Caco-2 (cell line): Measurements from ENCODE around the gene CYBB. TPM values are rescaled to one million over a fixed set of nuclear protein-coding genes. Genes with fewer than 3 reads are reported as not detected.

Experiments used
- BruUV-seq: library from RNA; stranded (reverse); fragments of 400-500 nt; replicated peaks from 2 replicates; lab custom pipeline; 2021; lab: Mats Ljungman, UMichigan
- CTCF ChIA-PET: fragments of 300-600 bp; sonication (Branson Sonifier 250); formaldehyde crosslinking; loops from one replicate; lab custom pipeline; 2022; ENCODE audit warnings: antibody characterized with exemption; lab: Charles Lee
- POLR2A ChIA-PET: fragments of 300-600 bp; sonication (Branson Sonifier 250); formaldehyde crosslinking; loops from one replicate; lab custom pipeline; 2022; ENCODE audit warnings: antibody characterized with exemption; lab: Charles Lee
- DNase-seq, 2 experiments: peaks; one replicate each; pipeline versions ENCODE4 v3.0.0 to v3.0.0-alpha.2; 2020 to 2022
- H3K27me3 ChIP-seq: replicated peaks from 2 replicates; pipeline ENCODE4 v1.6.0; 2011; ENCODE audit warnings: low read length; ENCODE audit not compliant: control insufficient read depth, insufficient read depth
- H3K36me3 ChIP-seq: 2 replicates; pipeline ENCODE4 v1.5.1; 2011; ENCODE audit warnings: low read length; ENCODE audit not compliant: control insufficient read depth, insufficient read depth
- H3K4me1 ChIP-seq: fragments of 250-450 bp; sonication (Bioruptor Pico); 2 replicates; pipeline ENCODE4 v1.5.1; 2020; ENCODE audit warnings: mild to moderate bottlenecking
- H3K4me3 ChIP-seq: 2 replicates; pipeline ENCODE4 v1.5.1; 2011; ENCODE audit warnings: low read depth, mild to moderate bottlenecking, control low read depth, low read length
- H3K9me3 ChIP-seq: fragments of 250-450 bp; sonication (Bioruptor Pico); 2 replicates; pipeline ENCODE4 v1.5.1; 2020; ENCODE audit warnings: mild to moderate bottlenecking, moderate library complexity
- H3K27ac Mint-ChIP-seq: one replicate; pipeline ENCODE4 v1.8.0; 2022; ENCODE audit warnings: mixed read lengths; ENCODE audit not compliant: unreplicated experiment
- H3K27me3 Mint-ChIP-seq: one replicate; pipeline ENCODE4 v1.8.0; 2022; ENCODE audit warnings: mixed read lengths; ENCODE audit not compliant: insufficient read depth, unreplicated experiment
- H3K36me3 Mint-ChIP-seq: one replicate; pipeline ENCODE4 v1.8.0; 2022; ENCODE audit warnings: mild to moderate bottlenecking, mixed read lengths; ENCODE audit not compliant: insufficient read depth, unreplicated experiment
- H3K4me1 Mint-ChIP-seq: one replicate; pipeline ENCODE4 v1.8.0; 2022; ENCODE audit warnings: low read depth, mixed read lengths; ENCODE audit not compliant: unreplicated experiment
- H3K4me3 Mint-ChIP-seq: one replicate; pipeline ENCODE4 v1.8.0; 2022; ENCODE audit warnings: mild to moderate bottlenecking, moderate library complexity, mixed read lengths; ENCODE audit not compliant: unreplicated experiment
- H3K9me3 Mint-ChIP-seq: one replicate; pipeline ENCODE4 v1.8.0; 2022; ENCODE audit warnings: mixed read lengths; ENCODE audit not compliant: unreplicated experiment
- intact Hi-C: fragments of 100-400 bp; cut with micrococcal nuclease; formaldehyde crosslinking; loops from one replicate; pipeline ENCODE4 v1.10.0; 2022; ENCODE audit not compliant: unreplicated experiment
- total RNA-seq: library from RNA; stranded (reverse); gene quantifications from 2 replicates; pipeline ENCODE4 v1.2.3, GENCODE V29; 2022
- TF ChIP-seq, protein P1 (sequence below), 2 experiments: fragments of 200-600 bp in 1 of 2; IDR thresholded peaks; 1 replicate in 1 of 2; 2 replicates in 1 of 2; pipeline versions ENCODE4 v1.5.1 to v1.8.0; 2011 to 2022; ENCODE audit warnings: antibody characterized with exemption in 1 of 2, control low read depth in 1 of 2, inconsistent platforms in 1 of 2, low read depth in 1 of 2, low read length in 1 of 2, mild to moderate bottlenecking in 1 of 2, moderate library complexity in 1 of 2; ENCODE audit not compliant: insufficient read depth in 1 of 2, severe bottlenecking in 1 of 2, unreplicated experiment in 1 of 2

Gene CYBB
- total RNA-seq, 1 experiment from 2014 or later, result 0.43 TPM

DNA sequence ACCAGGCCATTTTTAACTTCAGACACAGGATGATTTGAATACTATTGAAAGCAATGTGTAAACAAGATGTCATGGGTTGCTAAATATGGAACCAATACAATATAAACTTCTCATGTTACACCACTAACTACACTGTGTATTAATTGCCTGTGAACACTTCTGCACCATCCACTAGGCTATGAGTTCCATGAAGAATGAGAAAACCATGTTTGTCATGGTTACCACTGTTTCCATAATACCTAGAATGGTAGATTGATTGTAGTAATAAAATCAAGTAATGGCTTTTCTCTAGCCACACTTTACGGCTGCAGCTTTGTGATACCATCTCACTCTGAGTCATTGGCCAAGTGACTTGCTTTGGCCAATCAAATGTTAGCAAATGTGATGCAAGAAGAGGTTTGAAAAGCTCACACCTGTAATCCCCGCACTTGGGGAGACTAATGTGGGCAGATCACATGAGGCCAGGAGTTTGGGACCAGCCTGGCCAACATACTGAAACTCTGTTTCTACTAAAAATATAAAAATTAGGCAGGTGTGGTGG is 19.9 kb upstream of the CYBB start:
- Mint-ChIP-seq H3K36me3 (no peaks in the 10 kb centered on the region), H3K27me3 (no peaks in the 10 kb centered on the region), H3K9me3 (no peaks in the 10 kb centered on the region), H3K4me3 (no peak overlapping the region), H3K27ac (no peak overlapping the region), H3K4me1 (no peaks in the 10 kb centered on the region)
- Histone ChIP-seq H3K27me3 (no peaks in the 10 kb centered on the region), H3K4me1 (no peaks in the 10 kb centered on the region), H3K4me3 (no peak overlapping the region), H3K36me3 (no peaks in the 10 kb centered on the region), H3K9me3 (no peaks in the 10 kb centered on the region)
- intact Hi-C loops, result no loop called here
- DNase-seq, result no peak
- no TSS peak for BruUV-seq
- TF ChIP-seq, protein P1, sequence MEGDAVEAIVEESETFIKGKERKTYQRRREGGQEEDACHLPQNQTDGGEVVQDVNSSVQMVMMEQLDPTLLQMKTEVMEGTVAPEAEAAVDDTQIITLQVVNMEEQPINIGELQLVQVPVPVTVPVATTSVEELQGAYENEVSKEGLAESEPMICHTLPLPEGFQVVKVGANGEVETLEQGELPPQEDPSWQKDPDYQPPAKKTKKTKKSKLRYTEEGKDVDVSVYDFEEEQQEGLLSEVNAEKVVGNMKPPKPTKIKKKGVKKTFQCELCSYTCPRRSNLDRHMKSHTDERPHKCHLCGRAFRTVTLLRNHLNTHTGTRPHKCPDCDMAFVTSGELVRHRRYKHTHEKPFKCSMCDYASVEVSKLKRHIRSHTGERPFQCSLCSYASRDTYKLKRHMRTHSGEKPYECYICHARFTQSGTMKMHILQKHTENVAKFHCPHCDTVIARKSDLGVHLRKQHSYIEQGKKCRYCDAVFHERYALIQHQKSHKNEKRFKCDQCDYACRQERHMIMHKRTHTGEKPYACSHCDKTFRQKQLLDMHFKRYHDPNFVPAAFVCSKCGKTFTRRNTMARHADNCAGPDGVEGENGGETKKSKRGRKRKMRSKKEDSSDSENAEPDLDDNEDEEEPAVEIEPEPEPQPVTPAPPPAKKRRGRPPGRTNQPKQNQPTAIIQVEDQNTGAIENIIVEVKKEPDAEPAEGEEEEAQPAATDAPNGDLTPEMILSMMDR (IDR thresholded peaks at IDR 0.05; ENCODE audit: insufficient read depth in 1 of 2, low read depth in 1 of 2, low read length in 1 of 2, severe bottlenecking in 1 of 2, unreplicated experiment in 1 of 2), result no peak
- ChIA-PET POLR2A (no interaction called here), CTCF (no interaction called here)

- H3K9me3 ChIP-seq, result no peaks in the 10 kb centered on the region
- ChIA-PET POLR2A (no interaction called here), CTCF (no interaction called here)
- no peaks in the 10 kb centered on the region for H3K4me1 ChIP-seq
- Mint-ChIP-seq H3K4me1 (no peaks in the 10 kb centered on the region), H3K36me3 (no peaks in the 10 kb centered on the region), H3K4me3 (no peak overlapping the region), H3K9me3 (no peaks in the 10 kb centered on the region), H3K27ac (no peak overlapping the region), H3K27me3 (no peaks in the 10 kb centered on the region)
- BruUV-seq, result no TSS peak
- no peaks in the 10 kb centered on the region for H3K36me3 ChIP-seq
- TF ChIP-seq, protein P1 (IDR thresholded peaks at IDR 0.05; ENCODE audit: insufficient read depth in 1 of 2, low read depth in 1 of 2, low read length in 1 of 2, severe bottlenecking in 1 of 2, unreplicated experiment in 1 of 2), result no peak
- DNase-seq, result no peak
- intact Hi-C loops, result no loop called here
- H3K27me3 ChIP-seq, result no peaks in the 10 kb centered on the region
- no peak overlapping the region for H3K4me3 ChIP-seq
Measured at GRCh38 chrX:37763400-37763799, 16.5 kb upstream of the CYBB start.

DNA sequence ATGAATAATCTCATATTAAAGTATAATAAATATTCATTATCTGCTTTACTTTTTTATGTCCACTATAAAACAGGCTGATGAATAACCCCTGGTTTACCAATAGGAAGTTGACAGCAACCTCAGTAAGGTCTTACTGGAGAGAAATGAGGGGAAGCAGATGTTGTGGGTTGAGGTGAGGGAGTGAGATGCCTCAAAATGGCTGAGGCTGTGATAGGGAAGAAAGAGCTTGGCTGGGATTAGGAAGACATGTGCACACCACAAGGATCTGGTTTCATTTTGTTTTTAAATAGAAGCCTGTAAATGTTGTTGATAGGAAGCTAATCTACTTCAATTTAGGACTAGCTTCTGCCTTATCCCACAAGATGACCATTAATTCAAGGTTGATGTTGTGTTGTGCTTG is 14.4 kb upstream of the CYBB start:
- POLR2A ChIA-PET, result no interaction called here
- TF ChIP-seq, protein P1 (IDR thresholded peaks at IDR 0.05; ENCODE audit: insufficient read depth in 1 of 2, low read depth in 1 of 2, low read length in 1 of 2, severe bottlenecking in 1 of 2, unreplicated experiment in 1 of 2), result no peak
- H3K27ac Mint-ChIP-seq, result no peak overlapping the region
- intact Hi-C loops, result no loop called here
- H3K9me3 ChIP-seq, result no peaks in the 10 kb centered on the region
- no peaks in the 10 kb centered on the region for H3K9me3 Mint-ChIP-seq
- no peaks in the 10 kb centered on the region for H3K4me1 Mint-ChIP-seq
- H3K4me3 ChIP-seq, result no peak overlapping the region
- no peaks in the 10 kb centered on the region for H3K36me3 Mint-ChIP-seq
- H3K36me3 ChIP-seq, result no peaks in the 10 kb centered on the region
- no peaks in the 10 kb centered on the region for H3K27me3 ChIP-seq
- DNase-seq, result no peak
- no peaks in the 10 kb centered on the region for H3K27me3 Mint-ChIP-seq
- H3K4me3 Mint-ChIP-seq, result no peak overlapping the region
- H3K4me1 ChIP-seq, result no peaks in the 10 kb centered on the region
- BruUV-seq, result no TSS peak
- CTCF ChIA-PET, result no interaction called here
